Osteocyte (in vitro differentiated cells): ENCODE data around the gene RABGAP1L. TPM values are rescaled to one million over a fixed set of nuclear protein-coding genes. Genes with fewer than 3 reads are reported as not detected.
A peak's percentile ranks its signal among the peaks of the same experiment; 100 is the strongest.

Experiments used
- DNase-seq: peaks from one replicate; pipeline ENCODE4 v3.0.0; 2021; ENCODE audit warnings: mixed read lengths; ENCODE audit not compliant: unreplicated experiment; ENCODE audit errors: extremely low spot score
- H3K27ac Mint-ChIP-seq: one replicate; pipeline ENCODE4 v1.8.0; 2021; ENCODE audit warnings: mild to moderate bottlenecking, mixed read lengths; ENCODE audit not compliant: unreplicated experiment
- H3K27me3 Mint-ChIP-seq: one replicate; pipeline ENCODE4 v1.8.0; 2021; ENCODE audit warnings: mixed read lengths; ENCODE audit not compliant: unreplicated experiment
- H3K36me3 Mint-ChIP-seq: one replicate; pipeline ENCODE4 v1.8.0; 2021; ENCODE audit warnings: mixed read lengths; ENCODE audit not compliant: unreplicated experiment
- H3K4me1 Mint-ChIP-seq: one replicate; pipeline ENCODE4 v1.8.0; 2021; ENCODE audit warnings: mixed read lengths; ENCODE audit not compliant: unreplicated experiment
- H3K4me3 Mint-ChIP-seq: one replicate; pipeline ENCODE4 v1.8.0; 2021; ENCODE audit warnings: mild to moderate bottlenecking, moderate library complexity, mixed read lengths; ENCODE audit not compliant: unreplicated experiment
- H3K9me3 Mint-ChIP-seq: one replicate; pipeline ENCODE4 v1.8.0; 2021; ENCODE audit warnings: mixed read lengths; ENCODE audit not compliant: unreplicated experiment
- CTCF ChIP-seq: fragments of 200-600 bp; sonication (generic); IDR thresholded peaks from 2 replicates; pipeline ENCODE4 v1.5.0; 2021; ENCODE audit warnings: antibody characterized with exemption, mild to moderate bottlenecking, moderate library complexity
- total RNA-seq: library from RNA; stranded (reverse); gene quantifications from 2 replicates; pipeline ENCODE4 v1.2.1, GENCODE V29; 2021

Gene RABGAP1L
- total RNA-seq, 1 donor from 2014 or later = 29.3 TPM

- TF ChIP-seq CTCF = no peak
- Mint-ChIP-seq H3K27ac (no peak overlapping the region), H3K4me1 (peaks cover 5% of the 10 kb centered on the region), H3K9me3 (no peaks in the 10 kb centered on the region), H3K27me3 (no peaks in the 10 kb centered on the region), H3K36me3 (no peaks in the 10 kb centered on the region), H3K4me3 (no peak overlapping the region)
- DNase-seq = no peak
Measured at GRCh38 chr1:174877208-174877673, 717.9 kb downstream of the RABGAP1L start.

- Mint-ChIP-seq H3K4me1 (no peaks in the 10 kb centered on the region), H3K27me3 (no peaks in the 10 kb centered on the region), H3K9me3 (no peaks in the 10 kb centered on the region), H3K27ac (no peak overlapping the region), H3K36me3 (no peaks in the 10 kb centered on the region), H3K4me3 (no peak overlapping the region)
- no peak for DNase-seq
- no peak for TF ChIP-seq CTCF
Measured at GRCh38 chr1:174880171-174880570, 720.9 kb downstream of the RABGAP1L start.

GRCh38 chr1:174883409-174883808, 724.1 kb downstream of the RABGAP1L start:
- H3K27me3 Mint-ChIP-seq = no peaks in the 10 kb centered on the region
- H3K4me3 Mint-ChIP-seq = no peak overlapping the region
- no peak overlapping the region for H3K27ac Mint-ChIP-seq
- DNase-seq = no peak
- peak; percentile 9 for TF ChIP-seq CTCF
- H3K4me1 Mint-ChIP-seq = no peaks in the 10 kb centered on the region
- H3K9me3 Mint-ChIP-seq = no peaks in the 10 kb centered on the region
- H3K36me3 Mint-ChIP-seq = no peaks in the 10 kb centered on the region

GRCh38 chr1:174884038-174884437, 724.7 kb downstream of the RABGAP1L start:
- Mint-ChIP-seq H3K4me3 (no peak overlapping the region), H3K36me3 (no peaks in the 10 kb centered on the region), H3K27ac (no peak overlapping the region), H3K9me3 (no peaks in the 10 kb centered on the region), H3K27me3 (no peaks in the 10 kb centered on the region), H3K4me1 (no peaks in the 10 kb centered on the region)
- DNase-seq = no peak
- TF ChIP-seq CTCF = no peak

- Mint-ChIP-seq H3K4me1 (no peaks in the 10 kb centered on the region), H3K9me3 (no peaks in the 10 kb centered on the region), H3K27me3 (no peaks in the 10 kb centered on the region)
Measured at GRCh38 chr1:174884566-174884965, 725.2 kb downstream of the RABGAP1L start.

More at GRCh38 chr1:174884566-174884965, 725.2 kb downstream of the RABGAP1L start:
- no peak for TF ChIP-seq CTCF
- no peaks in the 10 kb centered on the region for H3K36me3 Mint-ChIP-seq
- no peak overlapping the region for H3K4me3 Mint-ChIP-seq
- DNase-seq = no peak
- no peak overlapping the region for H3K27ac Mint-ChIP-seq
